Measurements from ENCODE around the gene TBK1.

The TBK1 gene

DNA sequence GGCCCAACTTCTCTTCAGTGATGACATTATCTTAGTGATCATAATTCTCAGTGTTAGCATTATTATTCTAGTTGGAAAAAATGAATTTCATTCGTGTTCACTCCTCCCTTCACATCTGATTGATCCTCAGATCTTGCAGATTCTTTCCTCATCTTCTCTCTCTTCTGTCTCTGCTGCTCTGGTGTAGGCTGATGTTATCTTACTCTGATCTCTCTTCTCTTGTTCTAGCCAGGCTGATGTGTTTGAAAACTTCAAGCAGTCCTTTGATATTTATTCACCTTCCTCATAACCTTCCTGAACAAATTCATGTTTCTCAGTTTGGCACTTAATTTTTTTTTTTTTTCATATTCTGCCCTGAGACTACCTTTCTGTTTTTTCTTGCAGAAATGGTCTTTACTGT lies 5.6 kb upstream of the TBK1 start:
- ATAC-seq = no peak

DNA sequence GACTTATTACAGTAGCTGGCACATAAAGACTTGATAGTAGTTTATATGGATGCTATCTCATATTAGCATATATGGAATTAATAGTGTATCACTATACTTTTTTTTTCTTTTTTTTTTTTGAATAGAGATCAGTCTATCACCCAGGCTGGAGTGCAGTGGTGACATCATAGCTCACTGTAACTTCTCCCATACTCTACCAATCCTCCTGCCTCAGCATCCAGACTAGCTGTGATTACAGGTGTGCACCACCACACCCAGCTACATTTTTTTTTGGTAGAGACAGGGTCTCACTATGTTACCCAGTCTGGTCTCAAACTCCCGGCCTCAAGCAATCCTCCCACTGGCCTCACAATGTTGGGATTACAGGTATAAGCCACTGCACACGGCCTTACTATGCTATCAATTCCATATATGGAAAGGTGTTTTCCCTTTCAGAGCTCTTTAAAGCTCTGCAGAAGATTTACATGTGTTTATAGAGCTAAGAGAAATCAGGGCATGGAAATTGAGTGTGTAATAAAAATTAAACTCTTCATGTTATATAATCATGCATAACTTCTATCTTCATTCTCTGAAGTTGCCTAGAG lies 1.8 kb upstream of the TBK1 start:
- ATAC-seq = no peak
- no peak for TF ChIP-seq ZNF8 (CRISPR knock-in tag; IDR thresholded peaks at IDR 0.05)
- no peak for TF ChIP-seq PATZ1 (CRISPR knock-in tag; IDR thresholded peaks at IDR 0.05; ENCODE audit: borderline replicate concordance)
- TF ChIP-seq, protein P1, sequence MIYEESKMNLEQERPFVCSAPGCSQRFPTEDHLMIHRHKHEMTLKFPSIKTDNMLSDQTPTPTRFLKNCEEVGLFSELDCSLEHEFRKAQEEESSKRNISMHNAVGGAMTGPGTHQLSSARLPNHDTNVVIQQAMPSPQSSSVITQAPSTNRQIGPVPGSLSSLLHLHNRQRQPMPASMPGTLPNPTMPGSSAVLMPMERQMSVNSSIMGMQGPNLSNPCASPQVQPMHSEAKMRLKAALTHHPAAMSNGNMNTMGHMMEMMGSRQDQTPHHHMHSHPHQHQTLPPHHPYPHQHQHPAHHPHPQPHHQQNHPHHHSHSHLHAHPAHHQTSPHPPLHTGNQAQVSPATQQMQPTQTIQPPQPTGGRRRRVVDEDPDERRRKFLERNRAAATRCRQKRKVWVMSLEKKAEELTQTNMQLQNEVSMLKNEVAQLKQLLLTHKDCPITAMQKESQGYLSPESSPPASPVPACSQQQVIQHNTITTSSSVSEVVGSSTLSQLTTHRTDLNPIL (CRISPR knock-in tag; IDR thresholded peaks at IDR 0.05; ENCODE audit: low read depth) = no peak
- TF ChIP-seq ZFP30 (CRISPR knock-in tag; IDR thresholded peaks at IDR 0.05) = no peak
- no peak for TF ChIP-seq GLIS3 (CRISPR knock-in tag; IDR thresholded peaks at IDR 0.05)
- TF ChIP-seq CSRNP3 (CRISPR knock-in tag; IDR thresholded peaks at IDR 0.05) = no peak
- no peak for TF ChIP-seq SNAI2 (CRISPR knock-in tag; IDR thresholded peaks at IDR 0.05)
- TF ChIP-seq TOX (CRISPR knock-in tag; IDR thresholded peaks at IDR 0.05; ENCODE audit: borderline replicate concordance) = no peak
- no peak for TF ChIP-seq ZNF70 (CRISPR knock-in tag; IDR thresholded peaks at IDR 0.05)
- no peak for TF ChIP-seq ZC3H10 (CRISPR knock-in tag; IDR thresholded peaks at IDR 0.05)
- TF ChIP-seq RARB (CRISPR knock-in tag; IDR thresholded peaks at IDR 0.05) = no peak

More for the DNA sequence above, 5.6 kb upstream of the TBK1 start:
- TF ChIP-seq TCF4 (CRISPR knock-in tag; IDR thresholded peaks at IDR 0.05; ENCODE audit: borderline replicate concordance) (no peak), ESRRG (CRISPR knock-in tag; IDR thresholded peaks at IDR 0.05) (no peak), POU6F1 (CRISPR knock-in tag; IDR thresholded peaks at IDR 0.05; ENCODE audit: borderline replicate concordance, low read depth) (no peak), TSHZ2 (CRISPR knock-in tag; IDR thresholded peaks at IDR 0.05) (no peak), TOX (CRISPR knock-in tag; IDR thresholded peaks at IDR 0.05; ENCODE audit: borderline replicate concordance) (no peak), ISL1 (CRISPR knock-in tag; IDR thresholded peaks at IDR 0.05) (no peak), CSDC2 (CRISPR knock-in tag; IDR thresholded peaks at IDR 0.05) (no peak), PATZ1 (CRISPR knock-in tag; IDR thresholded peaks at IDR 0.05; ENCODE audit: borderline replicate concordance) (no peak), PPARA (CRISPR knock-in tag; IDR thresholded peaks at IDR 0.05; ENCODE audit: borderline replicate concordance) (no peak), CSRNP3 (CRISPR knock-in tag; IDR thresholded peaks at IDR 0.05) (no peak), ZNF70 (CRISPR knock-in tag; IDR thresholded peaks at IDR 0.05) (no peak), BACH2 (CRISPR knock-in tag; IDR thresholded peaks at IDR 0.05; ENCODE audit: borderline replicate concordance) (no peak), ZFP3 (CRISPR knock-in tag; IDR thresholded peaks at IDR 0.05) (no peak), SNAI2 (CRISPR knock-in tag; IDR thresholded peaks at IDR 0.05) (no peak), RARB (CRISPR knock-in tag; IDR thresholded peaks at IDR 0.05) (no peak), ZFP30 (CRISPR knock-in tag; IDR thresholded peaks at IDR 0.05) (no peak)
